OCI-M2 (cell line): Measurements from ENCODE around the gene ZNF837.

Experiments
- DNase-seq: peaks from one replicate; lab custom pipeline; 2025; ENCODE audit not compliant: unreplicated experiment; lab: John Stamatoyannopoulos, UW

Gene ZNF837

GRCh38 chr19:58372311-58373133 is 8.3 kb downstream of the ZNF837 start:
- no peak for DNase-seq

GRCh38 chr19:58368561-58369360 is 12.1 kb downstream of the ZNF837 start:
- no peak for DNase-seq

- DNase-seq = no peak
Observed at GRCh38 chr19:58367698-58368454, 13.0 kb downstream of the ZNF837 start.

- no peak for DNase-seq
Observed at GRCh38 chr19:58366585-58367430, 14.0 kb downstream of the ZNF837 start.

GRCh38 chr19:58364146-58364545 is 16.7 kb downstream of the ZNF837 start:
- DNase-seq = no peak

- DNase-seq = peak; percentile 95
Observed at GRCh38 chr19:58362272-58362994, 18.4 kb downstream of the ZNF837 start, which contains the start of gene ZNF497. Gene ZNF497, minus strand, starts transcription at chr19:58362751. Its CDS starts 5,116 bp downstream, at chr19:58357635.

- DNase-seq = no peak
Observed at GRCh38 chr19:58361900-58362271, 18.9 kb downstream of the ZNF837 start.

GRCh38 chr19:58357481-58358145 is 23.2 kb downstream of the ZNF837 start:
- DNase-seq = no peak

GRCh38 chr19:58356766-58357480 is 23.9 kb downstream of the ZNF837 start:
- DNase-seq = no peak

GRCh38 chr19:58355908-58356765 is 24.7 kb downstream of the ZNF837 start:
- no peak for DNase-seq

- DNase-seq = no peak
Observed at GRCh38 chr19:58355215-58355796, 25.5 kb downstream of the ZNF837 start.

GRCh38 chr19:58354478-58355030 is 26.3 kb downstream of the ZNF837 start:
- DNase-seq = no peak

GRCh38 chr19:58353717-58354477 is 26.9 kb downstream of the ZNF837 start:
- no peak for DNase-seq

GRCh38 chr19:58352760-58353671 is 27.8 kb downstream of the ZNF837 start, which contains the start of gene A1BG:
Gene A1BG, minus strand, starts transcription at chr19:58353492. Its CDS starts 55 bp downstream, at chr19:58353437.
- no peak for DNase-seq
